Measurements from ENCODE around the gene CRCP.

GRCh38 chr7:66150471-66150870, 35.8 kb downstream of the CRCP start:
- no peak for TF ChIP-seq ZNF274 (IDR thresholded peaks at IDR 0.05; ENCODE audit: low read depth, low read length)
- no peak for TF ChIP-seq SUZ12 (IDR thresholded peaks at IDR 0.05; ENCODE audit: extremely low read depth, insufficient read depth, insufficient read length)
- no peak for TF ChIP-seq YY1 (IDR thresholded peaks at IDR 0.05; ENCODE audit: insufficient read depth, insufficient read length)

Measured in NT2/D1 (cell line).